Skeletal muscle tissue (tissue), 4 donors: ENCODE results near the gene ZSWIM5. TPM values are rescaled to one million over a fixed set of nuclear protein-coding genes. Genes with fewer than 3 reads are reported as not detected.
A peak's percentile ranks its signal among the peaks of the same experiment; 100 is the strongest.

Experiments
- H3K27ac ChIP-seq: one replicate; pipeline ENCODE4 v1.7.0; 2013; ENCODE audit warnings: mild to moderate bottlenecking, low read depth, low read length, inconsistent platforms
- H3K27me3 ChIP-seq, 3 donors: one replicate each; pipeline ENCODE4 v1.7.0; 2013; ENCODE audit warnings: low read length in 3 of 3; ENCODE audit not compliant: control insufficient read depth in 3 of 3, insufficient read depth in 3 of 3
- H3K36me3 ChIP-seq, 3 donors: one replicate each; pipeline ENCODE4 v1.7.0; 2013; ENCODE audit warnings: low read length in 3 of 3; ENCODE audit not compliant: control insufficient read depth in 3 of 3, insufficient read depth in 3 of 3
- H3K4me1 ChIP-seq, 3 donors: one replicate each; pipeline ENCODE4 v1.7.0; 2013; ENCODE audit warnings: low read length in 3 of 3, mild to moderate bottlenecking in 3 of 3; ENCODE audit not compliant: control insufficient read depth in 3 of 3, insufficient read depth in 3 of 3
- H3K4me3 ChIP-seq, 3 donors: one replicate each; pipeline ENCODE4 v1.7.0; 2013; ENCODE audit warnings: low read length in 3 of 3
- H3K9ac ChIP-seq, 3 donors: one replicate each; pipeline ENCODE4 v1.7.0; 2013; ENCODE audit warnings: low read length in 3 of 3, mild to moderate bottlenecking in 3 of 3, moderate library complexity in 2 of 3, low read depth in 1 of 3
- H3K9me3 ChIP-seq, 3 donors: one replicate each; pipeline ENCODE4 v1.7.0; 2013; ENCODE audit warnings: low read length in 3 of 3; ENCODE audit not compliant: control insufficient read depth in 3 of 3
- total RNA-seq: library from RNA; depleted of rRNA; stranded (reverse); fragments of >200 nt; gene quantifications from one replicate; pipeline ENCODE4 v1.2.3, GENCODE V29; 2014
- donor health status: Osteomylitis.

Gene ZSWIM5
- total RNA-seq, 1 donor from 2014 or later, result 0.52 TPM

- Histone ChIP-seq H3K36me3 (peaks cover 2 to 7% (median 6%) of the 10 kb centered on the region in 3 donors), H3K9me3 (no peaks in the 10 kb centered on the region), H3K4me3 (no peak overlapping the region), H3K9ac (no peak overlapping the region), H3K27ac (no peak overlapping the region), H3K27me3 (no peaks in the 10 kb centered on the region), H3K4me1 (no peaks in the 10 kb centered on the region)
Observed at GRCh38 chr1:45038661-45039364, 167.6 kb downstream of the ZSWIM5 start.

GRCh38 chr1:45038240-45038639, 168.2 kb downstream of the ZSWIM5 start:
- H3K9ac ChIP-seq, result no peak overlapping the region
- H3K4me3 ChIP-seq, result no peak overlapping the region
- no peaks in the 10 kb centered on the region for H3K9me3 ChIP-seq
- H3K27me3 ChIP-seq, result no peaks in the 10 kb centered on the region
- no peaks in the 10 kb centered on the region for H3K4me1 ChIP-seq
- no peak overlapping the region for H3K27ac ChIP-seq
- H3K36me3 ChIP-seq, result peaks cover 2 to 7% (median 6%) of the 10 kb centered on the region in 3 donors

GRCh38 chr1:45037456-45037855, 168.9 kb downstream of the ZSWIM5 start:
- H3K4me3 ChIP-seq, result no peak overlapping the region
- H3K36me3 ChIP-seq, result peaks cover 2 to 7% (median 6%) of the 10 kb centered on the region in 3 donors
- H3K4me1 ChIP-seq, result no peaks in the 10 kb centered on the region
- no peak overlapping the region for H3K9ac ChIP-seq
- H3K9me3 ChIP-seq, result no peaks in the 10 kb centered on the region
- H3K27me3 ChIP-seq, result no peaks in the 10 kb centered on the region
- H3K27ac ChIP-seq, result no peak overlapping the region

- Histone ChIP-seq H3K4me3 (no peak overlapping the region), H3K36me3 (peaks cover 2 to 7% (median 6%) of the 10 kb centered on the region in 3 donors), H3K9me3 (no peaks in the 10 kb centered on the region), H3K27me3 (no peaks in the 10 kb centered on the region), H3K9ac (no peak overlapping the region), H3K27ac (no peak overlapping the region), H3K4me1 (no peaks in the 10 kb centered on the region)
Observed at GRCh38 chr1:45035631-45036301, 170.6 kb downstream of the ZSWIM5 start.

- Histone ChIP-seq H3K4me3 (no peak overlapping the region), H3K27ac (no peak overlapping the region), H3K4me1 (no peaks in the 10 kb centered on the region), H3K36me3 (peaks cover 2 to 7% (median 6%) of the 10 kb centered on the region in 3 donors), H3K9ac (no peak overlapping the region), H3K9me3 (no peaks in the 10 kb centered on the region), H3K27me3 (no peaks in the 10 kb centered on the region)
Observed at GRCh38 chr1:45033356-45033755, 173.0 kb downstream of the ZSWIM5 start.

- Histone ChIP-seq H3K9me3 (no peaks in the 10 kb centered on the region), H3K4me3 (no peak overlapping the region), H3K4me1 (no peaks in the 10 kb centered on the region), H3K9ac (no peak overlapping the region), H3K36me3 (peaks cover 2 to 7% (median 6%) of the 10 kb centered on the region in 3 donors), H3K27ac (no peak overlapping the region), H3K27me3 (no peaks in the 10 kb centered on the region)
Observed at GRCh38 chr1:45032837-45033236, 173.6 kb downstream of the ZSWIM5 start.

GRCh38 chr1:45026446-45026845, 180.0 kb downstream of the ZSWIM5 start:
- Histone ChIP-seq H3K36me3 (no peaks in the 10 kb centered on the region), H3K27ac (no peak overlapping the region), H3K27me3 (no peaks in the 10 kb centered on the region), H3K9ac (no peak overlapping the region), H3K4me3 (no peak overlapping the region), H3K9me3 (no peaks in the 10 kb centered on the region), H3K4me1 (no peaks in the 10 kb centered on the region)

GRCh38 chr1:45023663-45024062, 182.7 kb downstream of the ZSWIM5 start:
- Histone ChIP-seq H3K9me3 (no peaks in the 10 kb centered on the region), H3K4me3 (no peak overlapping the region), H3K27me3 (no peaks in the 10 kb centered on the region), H3K27ac (no peak overlapping the region), H3K36me3 (no peaks in the 10 kb centered on the region), H3K9ac (no peak overlapping the region), H3K4me1 (no peaks in the 10 kb centered on the region)

GRCh38 chr1:45018599-45019230, 187.7 kb downstream of the ZSWIM5 start:
- no peaks in the 10 kb centered on the region for H3K27me3 ChIP-seq
- peaks cover 6 to 18% (median 17%) of the 10 kb centered on the region in 3 donors for H3K36me3 ChIP-seq
- H3K9me3 ChIP-seq, result no peaks in the 10 kb centered on the region
- H3K4me3 ChIP-seq, result no peak overlapping the region
- no peak overlapping the region for H3K9ac ChIP-seq
- no peak overlapping the region for H3K27ac ChIP-seq
- H3K4me1 ChIP-seq, result peaks cover 11 to 20% (median 14%) of the 10 kb centered on the region in 3 donors

- peaks cover 12 to 21% (median 20%) of the 10 kb centered on the region in 3 donors for H3K36me3 ChIP-seq
- no peaks in the 10 kb centered on the region for H3K9me3 ChIP-seq
- H3K4me3 ChIP-seq, result no peak overlapping the region
- H3K27ac ChIP-seq, result no peak overlapping the region
- H3K27me3 ChIP-seq, result no peaks in the 10 kb centered on the region
- peaks cover 28 to 35% (median 30%) of the 10 kb centered on the region in 3 donors for H3K4me1 ChIP-seq
- peak overlapping the region in 2 of 3 donors; percentile 1 to 17 for H3K9ac ChIP-seq
Observed at GRCh38 chr1:45016767-45017166, 189.6 kb downstream of the ZSWIM5 start.
